ENCODE data around the gene PRKCA.
"Not testable (repeated sequence)": the region's sequence is repeated elsewhere in the genome, so short reads cannot be mapped to it uniquely, and the experiment has no call there.

Gene PRKCA

DNA sequence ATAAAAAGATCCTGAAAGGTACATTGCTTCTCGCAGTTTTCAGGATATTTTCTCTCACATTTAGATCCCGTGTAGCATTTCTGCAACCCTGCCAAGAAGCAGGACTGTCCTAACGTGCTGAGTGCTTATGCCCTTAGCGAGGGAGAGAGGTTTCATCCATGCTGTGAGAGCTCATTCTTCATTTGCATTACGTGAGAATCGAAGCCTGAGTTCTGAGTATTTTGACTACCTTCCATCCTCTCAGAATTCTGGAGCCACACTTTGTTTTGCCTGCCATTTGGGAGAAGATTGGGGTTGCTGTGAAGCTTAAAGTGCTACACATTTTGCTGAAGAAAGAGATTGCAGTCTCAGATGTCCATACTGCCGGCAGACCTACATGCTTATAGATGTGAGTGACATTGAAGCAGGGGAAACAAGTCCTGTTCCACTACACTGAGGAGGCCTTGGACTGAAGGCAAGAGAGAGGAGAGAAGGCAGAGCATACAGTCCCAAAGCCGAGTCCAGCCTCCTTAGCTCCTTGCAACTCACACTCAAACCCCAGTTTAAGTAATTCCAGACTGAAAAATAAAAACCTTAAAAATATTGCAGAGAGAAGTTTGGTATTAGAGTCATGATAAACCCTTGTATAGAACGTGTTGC, 183.0 kb downstream of the PRKCA start:
- Histone ChIP-seq H3K79me2 (ENCODE audit: insufficient read depth, low read depth) (no peaks in the 10 kb centered on the region), H3K9ac (no peak overlapping the region), H3K4me2 (no peak overlapping the region)

GRCh38 chr17:66487121-66487520, 184.7 kb downstream of the PRKCA start:
- Histone ChIP-seq H3K36me3 (ENCODE audit: insufficient read depth) (no peaks in the 10 kb centered on the region), H3K79me2 (ENCODE audit: insufficient read depth, low read depth) (no peaks in the 10 kb centered on the region), H3K4me3 (IDR thresholded peaks at IDR 0.05; ENCODE audit: insufficient read depth, low read depth, low read length) (no peak overlapping the region), H4K20me1 (ENCODE audit: insufficient read depth) (no peaks in the 10 kb centered on the region), H2AFZ (ENCODE audit: low read depth) (no peak overlapping the region), H3K9ac (no peak overlapping the region), H3K27ac (no peak overlapping the region), H3K4me1 (ENCODE audit: low read depth, poor library complexity, severe bottlenecking) (no peaks in the 10 kb centered on the region), H3K4me2 (no peak overlapping the region), H3K27me3 (ENCODE audit: insufficient read depth, low read depth) (no peaks in the 10 kb centered on the region)
- no peak for TF ChIP-seq CTCF (conservative IDR thresholded peaks at IDR 0.05; ENCODE audit: low read depth, low read length)

More for the DNA sequence above, 183.0 kb downstream of the PRKCA start:
- H3K36me3 ChIP-seq (ENCODE audit: insufficient read depth) = no peaks in the 10 kb centered on the region
- H4K20me1 ChIP-seq (ENCODE audit: insufficient read depth) = no peaks in the 10 kb centered on the region
- no peak for TF ChIP-seq CTCF (conservative IDR thresholded peaks at IDR 0.05; ENCODE audit: low read depth, low read length)
- no peaks in the 10 kb centered on the region for H3K4me1 ChIP-seq (ENCODE audit: low read depth, poor library complexity, severe bottlenecking)
- no peak overlapping the region for H3K4me3 ChIP-seq (IDR thresholded peaks at IDR 0.05; ENCODE audit: insufficient read depth, low read depth, low read length)
- no peaks in the 10 kb centered on the region for H3K27me3 ChIP-seq (ENCODE audit: insufficient read depth, low read depth)
- H2AFZ ChIP-seq (ENCODE audit: low read depth) = no peak overlapping the region
- no peak overlapping the region for H3K27ac ChIP-seq

- Histone ChIP-seq H2AFZ (ENCODE audit: low read depth) (no peak overlapping the region), H3K9ac (no peak overlapping the region), H3K27ac (no peak overlapping the region), H3K36me3 (ENCODE audit: insufficient read depth) (no peaks in the 10 kb centered on the region), H4K20me1 (ENCODE audit: insufficient read depth) (no peaks in the 10 kb centered on the region), H3K4me1 (ENCODE audit: low read depth, poor library complexity, severe bottlenecking) (no peaks in the 10 kb centered on the region), H3K4me3 (IDR thresholded peaks at IDR 0.05; ENCODE audit: insufficient read depth, low read depth, low read length) (no peak overlapping the region), H3K4me2 (no peak overlapping the region), H3K79me2 (ENCODE audit: insufficient read depth, low read depth) (no peaks in the 10 kb centered on the region), H3K27me3 (ENCODE audit: insufficient read depth, low read depth) (no peaks in the 10 kb centered on the region)
- TF ChIP-seq CTCF (conservative IDR thresholded peaks at IDR 0.05; ENCODE audit: low read depth, low read length) = no peak
Measured at GRCh38 chr17:66487981-66488468, 185.6 kb downstream of the PRKCA start.

DNA sequence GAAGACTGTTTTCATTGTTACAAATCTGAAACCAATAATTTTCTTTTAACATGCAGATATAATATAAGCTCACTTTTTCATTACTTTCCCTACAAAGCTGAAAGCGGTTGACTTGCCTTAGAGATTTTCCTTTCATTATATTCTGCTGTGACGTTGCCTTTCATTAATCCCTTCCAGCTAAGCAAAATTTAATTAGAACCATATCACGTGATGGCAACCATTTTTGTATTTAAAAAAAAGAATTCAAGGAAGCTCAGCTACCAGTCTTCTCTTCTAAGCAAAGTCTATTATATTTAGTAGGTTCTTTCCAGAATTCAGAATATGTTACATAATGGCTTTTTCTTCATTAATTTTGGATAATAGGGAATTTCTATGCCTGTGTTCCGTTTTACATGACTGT, 186.5 kb downstream of the PRKCA start:
- Histone ChIP-seq H3K27me3 (ENCODE audit: insufficient read depth, low read depth) (no peaks in the 10 kb centered on the region), H3K79me2 (ENCODE audit: insufficient read depth, low read depth) (no peaks in the 10 kb centered on the region), H3K4me2 (no peak overlapping the region), H3K36me3 (ENCODE audit: insufficient read depth) (no peaks in the 10 kb centered on the region), H4K20me1 (ENCODE audit: insufficient read depth) (no peaks in the 10 kb centered on the region), H3K27ac (no peak overlapping the region), H3K9ac (no peak overlapping the region), H3K4me3 (IDR thresholded peaks at IDR 0.05; ENCODE audit: insufficient read depth, low read depth, low read length) (no peak overlapping the region), H2AFZ (ENCODE audit: low read depth) (no peak overlapping the region), H3K4me1 (ENCODE audit: low read depth, poor library complexity, severe bottlenecking) (no peaks in the 10 kb centered on the region)
- TF ChIP-seq CTCF (conservative IDR thresholded peaks at IDR 0.05; ENCODE audit: low read depth, low read length) = no peak

- H4K20me1 ChIP-seq (ENCODE audit: insufficient read depth); H3K4me3 ChIP-seq (IDR thresholded peaks at IDR 0.05; ENCODE audit: insufficient read depth, low read depth, low read length); H3K79me2 ChIP-seq (ENCODE audit: insufficient read depth, low read depth); H3K27me3 ChIP-seq (ENCODE audit: insufficient read depth, low read depth); H2AFZ ChIP-seq (ENCODE audit: low read depth); H3K36me3 ChIP-seq (ENCODE audit: insufficient read depth); H3K4me2 ChIP-seq; H3K27ac ChIP-seq; H3K4me1 ChIP-seq (ENCODE audit: low read depth, poor library complexity, severe bottlenecking); H3K9ac ChIP-seq: not testable (repeated sequence)
Measured at GRCh38 chr17:66489576-66489975, 187.2 kb downstream of the PRKCA start.
